ENCODE results near the gene STUB1.
A peak's percentile ranks its signal among the peaks of the same experiment; 100 is the strongest.

STUB1 gene

GRCh38 chr16:679814-680624 lies at the start of gene STUB1:
Gene STUB1 (plus strand): TSS chr16:680410. CDS start chr16:680526, 116 bp downstream.
- peak; percentile 66 to 77 for DNase-seq (ENCODE audit: low read depth in 2 of 2, low spot score in 1 of 2)

GRCh38 chr16:630815-631405 lies 49.3 kb upstream of the STUB1 start, which contains the start of gene WFIKKN1:
Gene WFIKKN1 (plus strand): TSS chr16:630985. CDS start chr16:631254, 269 bp downstream.
- no peak for DNase-seq (ENCODE audit: low read depth in 2 of 2, low spot score in 1 of 2)

- DNase-seq (ENCODE audit: low read depth in 2 of 2, low spot score in 1 of 2): no peak
These were observed 48.3 kb upstream of the STUB1 start for GRCh38 chr16:631808-632358.

GRCh38 chr16:632486-633335 lies 47.5 kb upstream of the STUB1 start:
- DNase-seq (ENCODE audit: low read depth in 2 of 2, low spot score in 1 of 2): no peak

- DNase-seq (ENCODE audit: low read depth in 2 of 2, low spot score in 1 of 2): no peak
These were observed 46.7 kb upstream of the STUB1 start for GRCh38 chr16:633336-634050.

GRCh38 chr16:634051-634670 lies 46.0 kb upstream of the STUB1 start:
- no peak for DNase-seq (ENCODE audit: low read depth in 2 of 2, low spot score in 1 of 2)

- no peak for DNase-seq (ENCODE audit: low read depth in 2 of 2, low spot score in 1 of 2)
These were observed 45.2 kb upstream of the STUB1 start for GRCh38 chr16:634996-635395.

- DNase-seq (ENCODE audit: low read depth in 2 of 2, low spot score in 1 of 2): no peak
These were observed 44.5 kb upstream of the STUB1 start for GRCh38 chr16:635573-636205.

- DNase-seq (ENCODE audit: low read depth in 2 of 2, low spot score in 1 of 2): peak; percentile 85 to 91
These were observed 43.8 kb upstream of the STUB1 start, which contains the start of gene METTL26 for GRCh38 chr16:636206-637080. Gene METTL26 (minus strand): TSS chr16:636305. CDS start chr16:636290, 15 bp downstream.

GRCh38 chr16:637081-638018 lies 42.9 kb upstream of the STUB1 start:
- peak; percentile 63 to 78 for DNase-seq (ENCODE audit: low read depth in 2 of 2, low spot score in 1 of 2)

GRCh38 chr16:638034-638543 lies 42.1 kb upstream of the STUB1 start:
- DNase-seq (ENCODE audit: low read depth in 2 of 2, low spot score in 1 of 2): no peak

GRCh38 chr16:638836-639235 lies 41.4 kb upstream of the STUB1 start:
- no peak for DNase-seq (ENCODE audit: low read depth in 2 of 2, low spot score in 1 of 2)

- no peak for DNase-seq (ENCODE audit: low read depth in 2 of 2, low spot score in 1 of 2)
These were observed 39.6 kb upstream of the STUB1 start for GRCh38 chr16:640614-641013.

- peak in 1 of 2 donors; percentile 42 for DNase-seq (ENCODE audit: low read depth in 2 of 2, low spot score in 1 of 2)
These were observed 38.7 kb upstream of the STUB1 start, which contains the start of gene MCRIP2 for GRCh38 chr16:641326-642188. Gene MCRIP2 (plus strand): TSS chr16:641828. CDS start chr16:641992, 164 bp downstream.

GRCh38 chr16:642189-643049 lies 37.8 kb upstream of the STUB1 start:
- DNase-seq (ENCODE audit: low read depth in 2 of 2, low spot score in 1 of 2): no peak

All from stimulated activated CD8-positive, alpha-beta memory T cell treated with anti-CD3 and anti-CD28 coated beads, Interleukin-4, amount 100 ng/mL, for 4 hours (primary cell).